ENCODE results near the gene KNCN.

- TF ChIP-seq, protein P1, sequence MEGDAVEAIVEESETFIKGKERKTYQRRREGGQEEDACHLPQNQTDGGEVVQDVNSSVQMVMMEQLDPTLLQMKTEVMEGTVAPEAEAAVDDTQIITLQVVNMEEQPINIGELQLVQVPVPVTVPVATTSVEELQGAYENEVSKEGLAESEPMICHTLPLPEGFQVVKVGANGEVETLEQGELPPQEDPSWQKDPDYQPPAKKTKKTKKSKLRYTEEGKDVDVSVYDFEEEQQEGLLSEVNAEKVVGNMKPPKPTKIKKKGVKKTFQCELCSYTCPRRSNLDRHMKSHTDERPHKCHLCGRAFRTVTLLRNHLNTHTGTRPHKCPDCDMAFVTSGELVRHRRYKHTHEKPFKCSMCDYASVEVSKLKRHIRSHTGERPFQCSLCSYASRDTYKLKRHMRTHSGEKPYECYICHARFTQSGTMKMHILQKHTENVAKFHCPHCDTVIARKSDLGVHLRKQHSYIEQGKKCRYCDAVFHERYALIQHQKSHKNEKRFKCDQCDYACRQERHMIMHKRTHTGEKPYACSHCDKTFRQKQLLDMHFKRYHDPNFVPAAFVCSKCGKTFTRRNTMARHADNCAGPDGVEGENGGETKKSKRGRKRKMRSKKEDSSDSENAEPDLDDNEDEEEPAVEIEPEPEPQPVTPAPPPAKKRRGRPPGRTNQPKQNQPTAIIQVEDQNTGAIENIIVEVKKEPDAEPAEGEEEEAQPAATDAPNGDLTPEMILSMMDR (IDR thresholded peaks at IDR 0.05), result no peak
- no peak for TF ChIP-seq EZH2phosphoT487 (IDR thresholded peaks at IDR 0.05)
These were observed 25.1 kb upstream of the KNCN start for GRCh38 chr1:46576596-46576995.
